Left renal cortex interstitium (tissue), 4 donors: ENCODE results near the gene PER2. TPM values are rescaled to one million over a fixed set of nuclear protein-coding genes. Genes with fewer than 3 reads are reported as not detected.

Experiments used
- DNase-seq, 4 donors: peaks; one replicate each; pipeline ENCODE4 v3.0.0-alpha.2; 2013; ENCODE audit warnings: low read depth in 4 of 4, low spot score in 2 of 4, missing footprints in 1 of 4
- polyA plus RNA-seq, 4 donors: library from polyadenylated mRNA; unstranded; fragments of 120-200 nt; gene quantifications; one replicate each; pipeline ENCODE4 v1.2.1, GENCODE V29; 2013; ENCODE audit not compliant: insufficient read length in 4 of 4

The PER2 gene
- polyA plus RNA-seq, 4 donors, result 5.0 to 8.7 (median 6.5) TPM

GRCh38 chr2:238236571-238236970 is 51.8 kb downstream of the PER2 start:
- no peak for DNase-seq

- DNase-seq, result no peak
Observed at GRCh38 chr2:238235856-238236255, 52.6 kb downstream of the PER2 start.

GRCh38 chr2:238235331-238235732 is 53.1 kb downstream of the PER2 start:
- DNase-seq, result no peak

- no peak for DNase-seq
Observed at GRCh38 chr2:238233625-238234024, 54.8 kb downstream of the PER2 start.

GRCh38 chr2:238231809-238232208 is 56.6 kb downstream of the PER2 start:
- DNase-seq, result no peak

GRCh38 chr2:238231251-238231793 is 57.1 kb downstream of the PER2 start:
- no peak for DNase-seq

GRCh38 chr2:238230699-238231098 is 57.7 kb downstream of the PER2 start:
- no peak for DNase-seq

- no peak for DNase-seq
Observed at GRCh38 chr2:238228700-238229099, 59.7 kb downstream of the PER2 start.

GRCh38 chr2:238227587-238228032 is 60.8 kb downstream of the PER2 start:
- DNase-seq, result no peak

- DNase-seq, result no peak
Observed at GRCh38 chr2:238226698-238227586, 61.5 kb downstream of the PER2 start.

- DNase-seq, result no peak
Observed at GRCh38 chr2:238225911-238226697, 62.3 kb downstream of the PER2 start.

- DNase-seq, result no peak
Observed at GRCh38 chr2:238225121-238225520, 63.3 kb downstream of the PER2 start.

GRCh38 chr2:238224356-238225035 is 63.9 kb downstream of the PER2 start:
- no peak for DNase-seq

GRCh38 chr2:238220892-238221521 is 67.4 kb downstream of the PER2 start:
- no peak for DNase-seq

- DNase-seq, result no peak
Observed at GRCh38 chr2:238220274-238220891, 68.0 kb downstream of the PER2 start.

GRCh38 chr2:238216651-238217184 is 71.7 kb downstream of the PER2 start:
- no peak for DNase-seq

GRCh38 chr2:238207006-238207405 is 81.4 kb downstream of the PER2 start:
- DNase-seq, result no peak

- DNase-seq, result no peak
Observed at GRCh38 chr2:238203973-238204683, 84.3 kb downstream of the PER2 start.
